GM12873 (cell line): ENCODE data around the gene TP53BP2.

Source experiments
- CTCF ChIP-seq: IDR thresholded peaks from 2 replicates; pipeline ENCODE4 v1.5.1; 2012; ENCODE audit warnings: low read depth, mild to moderate bottlenecking, moderate library complexity, low read length, control low read depth; ENCODE audit not compliant: insufficient read depth; ENCODE audit errors: missing control alignments

TP53BP2 gene

GRCh38 chr1:223752721-223753515 is 92.8 kb downstream of the TP53BP2 start:
- no peak for TF ChIP-seq CTCF

- no peak for TF ChIP-seq CTCF
Measured at GRCh38 chr1:223751696-223752095, 94.1 kb downstream of the TP53BP2 start.

GRCh38 chr1:223750730-223751570 is 94.8 kb downstream of the TP53BP2 start:
- TF ChIP-seq CTCF: no peak

GRCh38 chr1:223748773-223749733 is 96.7 kb downstream of the TP53BP2 start:
- TF ChIP-seq CTCF: peak; percentile 90

GRCh38 chr1:223748405-223748772 is 97.4 kb downstream of the TP53BP2 start:
- TF ChIP-seq CTCF: no peak

GRCh38 chr1:223747838-223748335 is 97.9 kb downstream of the TP53BP2 start:
- TF ChIP-seq CTCF: no peak
